GM21526 (cell line): Measurements from ENCODE around the gene CR1L.
"Not testable (repeated sequence)": the region's sequence is repeated elsewhere in the genome, so short reads cannot be mapped to it uniquely, and the experiment has no call there.

ENCODE experiments used
- ATAC-seq: cut with Tn5 transposase; IDR thresholded peaks from one replicate; pipeline ENCODE4 v1.9.1; 2021; ENCODE audit warnings: moderate library complexity; ENCODE audit not compliant: unreplicated experiment, low FRiP score

The CR1L gene

GRCh38 chr1:207766569-207766968, 121.6 kb downstream of the CR1L start:
- ATAC-seq = no peak

DNA sequence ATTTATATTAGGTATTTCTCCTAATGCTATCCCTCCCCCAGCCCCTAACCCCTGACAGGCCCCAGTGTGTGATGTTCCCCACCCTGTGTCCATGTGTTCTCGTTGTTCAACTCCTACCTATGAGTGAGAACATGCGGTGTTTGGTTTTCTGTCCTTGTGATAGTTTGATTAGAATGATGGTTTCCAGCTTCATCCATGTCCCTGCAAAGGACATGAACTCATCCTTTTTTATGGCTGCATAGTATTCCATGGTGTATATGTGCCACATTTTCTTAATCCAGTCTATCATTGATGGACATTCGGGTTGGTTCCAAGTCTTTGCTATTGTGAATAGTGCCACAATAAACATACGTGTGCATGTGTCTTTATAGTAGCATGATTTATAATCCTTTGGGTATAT, 125.6 kb downstream of the CR1L start:
- not testable (repeated sequence) for ATAC-seq
